Measurements from ENCODE around the gene AMMECR1L. TPM values are rescaled to one million over a fixed set of nuclear protein-coding genes. Genes with fewer than 3 reads are reported as not detected.

AMMECR1L gene
- total RNA-seq, 1 donor from 2014 or later = 15.2 TPM

GRCh38 chr2:127852388-127852787 lies 33.4 kb downstream of the AMMECR1L start:
- no peak overlapping the region for H3K4me3 ChIP-seq
- no peaks in the 10 kb centered on the region for H3K27me3 ChIP-seq
- no peak for DNase-seq (ENCODE audit: extremely low spot score in 2 of 2)
- TF ChIP-seq POLR2AphosphoS5 (IDR thresholded peaks at IDR 0.05; ENCODE audit: insufficient read depth in 1 of 2, low read depth in 1 of 2) (no peak), CTCF (IDR thresholded peaks at IDR 0.05) (no peak), POLR2A (IDR thresholded peaks at IDR 0.05) (no peak)
- peaks cover 0 to 26% of the 10 kb centered on the region in 2 donors for H3K36me3 ChIP-seq
- H3K4me1 ChIP-seq = peaks cover 35% of the 10 kb centered on the region
- no peak overlapping the region for H3K27ac ChIP-seq
- intact Hi-C loops (cut with DNase I) = no loop called here
- no peaks in the 10 kb centered on the region for H3K9me3 ChIP-seq

- no peaks in the 10 kb centered on the region for H3K4me1 ChIP-seq
- no peak overlapping the region for H3K4me3 ChIP-seq
- no peak for TF ChIP-seq CTCF (IDR thresholded peaks at IDR 0.05)
- no peak for DNase-seq (ENCODE audit: extremely low spot score in 2 of 2)
- intact Hi-C loops (cut with DNase I) = no loop called here
- H3K27me3 ChIP-seq = no peaks in the 10 kb centered on the region
- peaks cover 0 to 39% of the 10 kb centered on the region in 2 donors for H3K36me3 ChIP-seq
- H3K9me3 ChIP-seq = no peaks in the 10 kb centered on the region
- no peak overlapping the region for H3K27ac ChIP-seq
Measured at GRCh38 chr2:127847931-127848330, 37.8 kb downstream of the AMMECR1L start.

GRCh38 chr2:127844973-127845372 lies 40.8 kb downstream of the AMMECR1L start:
- TF ChIP-seq POLR2AphosphoS5 (IDR thresholded peaks at IDR 0.05; ENCODE audit: insufficient read depth in 1 of 2, low read depth in 1 of 2) = no peak
- Histone ChIP-seq H3K4me3 (no peak overlapping the region), H3K9me3 (no peaks in the 10 kb centered on the region), H3K27ac (no peak overlapping the region), H3K4me1 (no peaks in the 10 kb centered on the region), H3K27me3 (no peaks in the 10 kb centered on the region), H3K36me3 (peaks cover 0 to 35% of the 10 kb centered on the region in 2 donors)
- no peak for DNase-seq (ENCODE audit: extremely low spot score in 2 of 2)
- intact Hi-C loops (cut with DNase I) = no loop called here

- Histone ChIP-seq H3K36me3 (peaks cover 0 to 26% of the 10 kb centered on the region in 2 donors), H3K27ac (no peak overlapping the region), H3K4me3 (no peak overlapping the region), H3K4me1 (no peaks in the 10 kb centered on the region), H3K27me3 (no peaks in the 10 kb centered on the region), H3K9me3 (no peaks in the 10 kb centered on the region)
- no peak for DNase-seq (ENCODE audit: extremely low spot score in 2 of 2)
- TF ChIP-seq CTCF (IDR thresholded peaks at IDR 0.05) = no peak
- intact Hi-C loops (cut with DNase I) = no loop called here
Measured at GRCh38 chr2:127843677-127844076, 42.1 kb downstream of the AMMECR1L start.

- no peak for DNase-seq (ENCODE audit: extremely low spot score in 2 of 2)
- Histone ChIP-seq H3K27ac (no peak overlapping the region), H3K4me3 (no peak overlapping the region), H3K4me1 (no peaks in the 10 kb centered on the region), H3K9me3 (no peaks in the 10 kb centered on the region), H3K36me3 (peaks cover 0 to 6% of the 10 kb centered on the region in 2 donors), H3K27me3 (no peaks in the 10 kb centered on the region)
- intact Hi-C loops (cut with DNase I) = no loop called here
- TF ChIP-seq POLR2AphosphoS5 (IDR thresholded peaks at IDR 0.05; ENCODE audit: insufficient read depth in 1 of 2, low read depth in 1 of 2) (no peak), CTCF (IDR thresholded peaks at IDR 0.05) (no peak), POLR2A (IDR thresholded peaks at IDR 0.05) (no peak)
Measured at GRCh38 chr2:127841466-127842178, 44.1 kb downstream of the AMMECR1L start.
